CD4-positive, CD25-positive, alpha-beta regulatory T cell (primary cell): Measurements from ENCODE around the gene MALT1. TPM values are rescaled to one million over a fixed set of nuclear protein-coding genes. Genes with fewer than 3 reads are reported as not detected.
A peak's percentile ranks its signal among the peaks of the same experiment; 100 is the strongest.

Experiments used
- ATAC-seq, 2 donors: fragments of 150-1000 bp; cut with Tn5 transposase; one replicate each; pipeline ENCODE4 v1.10.0; 2021; ENCODE audit warnings: low read depth in 2 of 2, moderate number of reproducible peaks in 2 of 2, moderate library complexity in 1 of 2
- DNase-seq, 3 donors: peaks; one replicate each; pipeline versions ENCODE4 v3.0.0 to v3.0.0-alpha.2; 2012 to 2022; ENCODE audit warnings: mixed read lengths in 1 of 3
- H3K27ac ChIP-seq: one replicate; pipeline ENCODE4 v1.7.0; 2013; ENCODE audit warnings: mild to moderate bottlenecking, low read length; ENCODE audit not compliant: insufficient read depth, poor library complexity, severe bottlenecking
- H3K27me3 ChIP-seq: one replicate; pipeline ENCODE4 v1.7.0; 2013; ENCODE audit warnings: low read length; ENCODE audit not compliant: control insufficient read depth, insufficient read depth
- H3K36me3 ChIP-seq: one replicate; pipeline ENCODE4 v1.7.0; 2013; ENCODE audit warnings: mild to moderate bottlenecking, low read length, moderate library complexity; ENCODE audit not compliant: control insufficient read depth, insufficient read depth
- H3K4me1 ChIP-seq: 2 replicates; pipeline ENCODE4 v1.7.0; 2013; ENCODE audit warnings: mild to moderate bottlenecking, low read length; ENCODE audit not compliant: insufficient read depth, control insufficient read depth, poor library complexity, severe bottlenecking
- H3K4me3 ChIP-seq: one replicate; pipeline ENCODE4 v1.7.0; 2013; ENCODE audit warnings: low read depth, mild to moderate bottlenecking, low read length, moderate library complexity
- H3K9me3 ChIP-seq, 2 experiments: 1 replicate in 1 of 2; 2 replicates in 1 of 2; pipeline ENCODE4 v1.7.0; 2013; ENCODE audit warnings: low read length in 2 of 2, mild to moderate bottlenecking in 1 of 2, moderate library complexity in 1 of 2; ENCODE audit not compliant: control insufficient read depth in 2 of 2
- H3K27ac Mint-ChIP-seq, 3 donors: one replicate each; pipeline ENCODE4 v1.8.0; 2020 to 2022; ENCODE audit warnings: mild to moderate bottlenecking in 3 of 3, mixed read lengths in 3 of 3, moderate library complexity in 2 of 3
- H3K27me3 Mint-ChIP-seq: one replicate; pipeline ENCODE4 v1.8.0; 2022; ENCODE audit warnings: mild to moderate bottlenecking, mixed read lengths
- H3K36me3 Mint-ChIP-seq: one replicate; pipeline ENCODE4 v1.8.0; 2020; ENCODE audit warnings: mixed read lengths
- H3K4me1 Mint-ChIP-seq, 4 donors: one replicate each; pipeline ENCODE4 v1.8.0; 2020 to 2022; ENCODE audit warnings: mixed read lengths in 4 of 4, mild to moderate bottlenecking in 1 of 4
- H3K4me3 Mint-ChIP-seq, 4 donors: one replicate each; pipeline ENCODE4 v1.8.0; 2020 to 2022; ENCODE audit warnings: mild to moderate bottlenecking in 4 of 4, mixed read lengths in 4 of 4, moderate library complexity in 3 of 4
- H3K9me3 Mint-ChIP-seq, 7 donors: one replicate each; pipeline ENCODE4 v1.8.0; 2020 to 2022; ENCODE audit warnings: mixed read lengths in 7 of 7, mild to moderate bottlenecking in 3 of 7, moderate library complexity in 2 of 7
- polyA plus RNA-seq, 4 donors: library from polyadenylated mRNA; unstranded; fragments of 300-500 nt; fragmentation: Illumina TruSeq; gene quantifications; one replicate each; pipeline ENCODE4 v1.2.3, GENCODE V29; 2021
- total RNA-seq: library from RNA; stranded (reverse); gene quantifications from one replicate; pipeline ENCODE4 v1.2.3, GENCODE V29; 2022

Gene MALT1
- total and polyA plus RNA-seq, 5 donors from 2014 or later = 39.4 to 99.0 (median 47.4) TPM

DNA sequence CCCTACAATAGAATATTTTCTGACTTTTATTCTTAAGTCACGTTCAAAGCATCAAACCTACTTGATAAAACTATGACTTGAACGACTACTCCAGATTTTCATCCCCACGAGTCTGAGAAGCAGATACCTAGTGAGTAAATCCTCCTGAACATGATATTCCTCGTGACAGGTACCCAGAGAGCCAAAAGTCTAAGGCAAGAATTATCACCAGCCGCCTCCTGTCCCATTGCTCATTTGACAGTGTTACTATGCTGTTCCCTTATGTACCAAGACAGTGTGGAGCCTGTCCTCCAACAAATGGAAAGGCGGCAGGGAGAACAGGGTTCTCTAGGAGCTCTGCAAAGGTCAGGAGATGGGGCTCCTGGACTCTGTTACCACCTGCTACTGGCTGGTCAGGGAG, 34.1 kb upstream of the MALT1 start:
- no peaks in the 10 kb centered on the region for H3K9me3 ChIP-seq
- no peak overlapping the region for H3K27ac Mint-ChIP-seq
- H3K4me1 ChIP-seq = peaks cover 19% of the 10 kb centered on the region
- H3K4me3 ChIP-seq = no peak overlapping the region
- no peak overlapping the region for H3K27ac ChIP-seq
- no peaks in the 10 kb centered on the region for H3K36me3 ChIP-seq
- H3K9me3 Mint-ChIP-seq = peaks cover 0 to 2% (median 0%) of the 10 kb centered on the region in 7 donors
- DNase-seq (no peak), ATAC-seq (no peak)
- H3K27me3 Mint-ChIP-seq = no peaks in the 10 kb centered on the region
- no peaks in the 10 kb centered on the region for H3K36me3 Mint-ChIP-seq
- peaks cover 12 to 24% (median 16%) of the 10 kb centered on the region in 4 donors for H3K4me1 Mint-ChIP-seq
- H3K27me3 ChIP-seq = no peaks in the 10 kb centered on the region
- no peak overlapping the region for H3K4me3 Mint-ChIP-seq

DNA sequence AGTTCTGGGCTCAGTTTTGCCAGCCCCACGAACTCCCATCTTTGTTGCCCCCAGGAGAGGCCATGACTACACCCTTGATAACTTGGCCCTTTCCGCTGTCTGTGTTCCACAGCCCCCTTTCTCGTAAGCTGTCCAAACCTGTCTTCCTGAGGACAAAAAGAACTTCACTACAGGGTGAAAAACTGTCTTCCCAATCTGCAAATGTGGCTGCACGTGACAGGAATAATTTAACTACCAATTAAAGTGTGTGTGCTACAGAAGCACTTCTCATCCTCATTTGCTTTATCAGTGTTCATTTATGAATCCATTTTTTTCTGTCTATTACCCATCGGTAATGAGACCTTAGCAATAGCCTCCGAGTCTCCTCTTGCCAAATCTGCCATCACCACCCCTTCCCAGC, 33.3 kb upstream of the MALT1 start:
- Mint-ChIP-seq H3K4me3 (no peak overlapping the region), H3K9me3 (peaks cover 0 to 2% (median 0%) of the 10 kb centered on the region in 7 donors), H3K4me1 (peaks cover 12 to 24% (median 16%) of the 10 kb centered on the region in 4 donors), H3K27ac (no peak overlapping the region), H3K27me3 (no peaks in the 10 kb centered on the region), H3K36me3 (no peaks in the 10 kb centered on the region)
- Histone ChIP-seq H3K36me3 (no peaks in the 10 kb centered on the region), H3K4me3 (no peak overlapping the region), H3K9me3 (no peaks in the 10 kb centered on the region), H3K27me3 (no peaks in the 10 kb centered on the region), H3K27ac (no peak overlapping the region), H3K4me1 (peaks cover 19% of the 10 kb centered on the region)
- ATAC-seq (no peak), DNase-seq (no peak)

DNA sequence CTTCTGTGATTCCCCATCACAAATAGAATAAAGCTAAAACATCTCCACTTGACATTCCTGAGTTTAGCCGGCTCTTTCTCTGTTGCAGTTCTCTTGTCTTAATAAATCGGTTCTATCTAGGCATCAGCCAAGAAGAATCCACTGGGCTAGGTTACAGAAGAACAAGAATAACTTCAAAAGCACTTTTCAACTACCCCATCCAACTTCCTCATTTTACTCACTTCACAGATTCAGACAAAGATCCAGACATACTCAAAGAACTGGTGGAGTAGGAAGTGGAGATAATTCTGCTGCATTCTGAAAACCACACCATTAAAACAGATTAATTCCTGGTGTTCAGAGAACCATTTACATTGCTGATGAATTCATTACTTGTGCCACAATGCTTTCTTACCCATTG, 32.8 kb upstream of the MALT1 start:
- Mint-ChIP-seq H3K9me3 (peaks cover 0 to 2% (median 0%) of the 10 kb centered on the region in 7 donors), H3K27ac (no peak overlapping the region), H3K4me3 (no peak overlapping the region), H3K27me3 (no peaks in the 10 kb centered on the region), H3K4me1 (peaks cover 12 to 24% (median 16%) of the 10 kb centered on the region in 4 donors), H3K36me3 (no peaks in the 10 kb centered on the region)
- no peaks in the 10 kb centered on the region for H3K36me3 ChIP-seq
- DNase-seq (no peak), ATAC-seq (peak in 1 of 2 donors; percentile 18)
- H3K9me3 ChIP-seq = no peaks in the 10 kb centered on the region
- peaks cover 19% of the 10 kb centered on the region for H3K4me1 ChIP-seq
- H3K27me3 ChIP-seq = no peaks in the 10 kb centered on the region
- H3K27ac ChIP-seq = no peak overlapping the region
- H3K4me3 ChIP-seq = no peak overlapping the region

DNA sequence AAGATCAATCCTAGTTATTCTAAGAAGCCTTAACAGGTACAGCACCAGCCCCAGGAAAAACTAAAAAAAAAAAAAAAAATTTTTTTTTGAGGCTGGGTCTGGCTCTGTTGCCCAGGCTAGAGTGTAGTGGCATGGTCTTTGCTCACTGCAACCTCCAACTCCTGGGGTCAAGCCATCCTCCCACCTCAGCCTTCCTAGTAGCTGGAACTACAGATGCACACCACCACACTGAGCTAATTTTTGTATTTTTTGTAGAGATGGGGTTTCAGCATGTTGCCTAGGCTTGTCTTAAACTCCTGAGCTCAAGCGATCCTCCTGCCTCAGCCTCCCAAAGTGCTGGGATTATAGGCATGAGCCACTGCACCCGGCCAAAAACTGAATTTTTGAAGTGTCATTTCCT, 32.0 kb upstream of the MALT1 start:
- Mint-ChIP-seq H3K27ac (no peak overlapping the region), H3K4me3 (no peak overlapping the region), H3K9me3 (peaks cover 0 to 2% (median 0%) of the 10 kb centered on the region in 7 donors), H3K27me3 (no peaks in the 10 kb centered on the region), H3K4me1 (peaks cover 12 to 20% (median 16%) of the 10 kb centered on the region in 4 donors), H3K36me3 (no peaks in the 10 kb centered on the region)
- ATAC-seq (no peak), DNase-seq (no peak)
- H3K4me3 ChIP-seq = no peak overlapping the region
- peaks cover 19% of the 10 kb centered on the region for H3K4me1 ChIP-seq
- no peaks in the 10 kb centered on the region for H3K9me3 ChIP-seq
- no peaks in the 10 kb centered on the region for H3K36me3 ChIP-seq
- no peak overlapping the region for H3K27ac ChIP-seq
- no peaks in the 10 kb centered on the region for H3K27me3 ChIP-seq

DNA sequence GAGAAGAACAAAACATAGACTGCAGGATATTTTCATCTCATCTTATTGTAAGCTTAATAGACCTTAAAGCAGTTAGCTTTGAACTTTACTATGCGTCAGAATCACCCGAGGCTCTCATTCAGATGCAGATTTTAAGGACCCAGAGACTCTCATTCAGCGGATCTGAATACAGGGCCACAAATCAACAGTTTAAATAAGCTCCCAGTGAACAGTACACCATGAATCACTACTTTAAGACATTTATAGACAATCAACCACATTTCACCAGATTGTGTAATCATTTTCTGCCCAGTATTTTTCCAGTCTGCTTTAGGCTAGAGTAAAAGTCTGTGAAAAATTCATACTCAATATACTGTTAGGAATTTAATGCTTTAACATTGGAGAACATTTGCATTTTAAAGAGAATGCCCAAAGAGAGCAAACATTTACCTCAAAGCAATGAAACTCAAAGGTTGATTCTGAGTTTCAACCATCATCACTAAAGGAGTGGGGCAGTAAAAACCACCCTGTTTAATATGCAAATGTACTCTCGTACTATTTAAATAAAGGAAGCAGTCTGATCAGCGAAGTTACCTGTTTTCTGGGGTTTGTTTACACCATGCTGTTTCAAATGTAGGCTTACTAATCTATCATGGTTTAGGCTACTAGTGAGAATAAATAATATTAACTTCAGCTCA, 31.4 kb upstream of the MALT1 start:
- H3K4me1 Mint-ChIP-seq = peaks cover 12 to 18% (median 16%) of the 10 kb centered on the region in 4 donors
- Histone ChIP-seq H3K27ac (peak overlapping the region; percentile 44), H3K36me3 (no peaks in the 10 kb centered on the region), H3K4me3 (peak overlapping the region; percentile 49), H3K9me3 (no peaks in the 10 kb centered on the region), H3K4me1 (peaks cover 19% of the 10 kb centered on the region), H3K27me3 (no peaks in the 10 kb centered on the region)
- peak overlapping the region in 1 of 3 donors; percentile 46 for H3K27ac Mint-ChIP-seq
- peaks cover 0 to 2% (median 0%) of the 10 kb centered on the region in 7 donors for H3K9me3 Mint-ChIP-seq
- peak overlapping the region in 2 of 4 donors; percentile 1 to 24 for H3K4me3 Mint-ChIP-seq
- DNase-seq = peak in 2 of 3 donors; percentile 17 to 41
- peak; percentile 43 to 63 for ATAC-seq
- H3K27me3 Mint-ChIP-seq = no peaks in the 10 kb centered on the region
- H3K36me3 Mint-ChIP-seq = no peaks in the 10 kb centered on the region

DNA sequence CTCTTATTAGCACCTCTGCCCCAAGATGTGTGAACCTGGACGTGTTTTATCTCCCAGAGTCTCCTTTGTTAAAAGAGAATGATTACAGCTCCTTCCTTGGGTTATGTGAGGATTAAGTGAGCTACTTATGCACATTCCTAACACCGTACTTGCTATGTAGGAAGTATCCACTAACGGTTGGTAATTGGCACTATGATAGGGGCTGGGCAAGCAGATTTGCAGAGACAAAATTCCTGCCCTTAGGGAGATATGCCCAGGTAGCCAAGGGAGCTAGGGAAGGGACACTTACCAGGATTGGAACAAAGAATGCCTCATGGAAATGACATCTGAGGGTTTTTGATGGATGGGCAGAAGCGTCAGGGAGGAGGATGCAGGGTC, 30.8 kb upstream of the MALT1 start:
- H3K27me3 Mint-ChIP-seq = no peaks in the 10 kb centered on the region
- H3K9me3 Mint-ChIP-seq = peaks cover 0 to 2% (median 0%) of the 10 kb centered on the region in 7 donors
- Histone ChIP-seq H3K9me3 (no peaks in the 10 kb centered on the region), H3K4me1 (peaks cover 19% of the 10 kb centered on the region), H3K27ac (peak overlapping the region; percentile 44), H3K27me3 (no peaks in the 10 kb centered on the region), H3K36me3 (no peaks in the 10 kb centered on the region), H3K4me3 (peak overlapping the region; percentile 49)
- peaks cover 12 to 18% (median 16%) of the 10 kb centered on the region in 4 donors for H3K4me1 Mint-ChIP-seq
- no peak overlapping the region for H3K27ac Mint-ChIP-seq
- DNase-seq = no peak
- ATAC-seq = no peak
- no peaks in the 10 kb centered on the region for H3K36me3 Mint-ChIP-seq
- no peak overlapping the region for H3K4me3 Mint-ChIP-seq

DNA sequence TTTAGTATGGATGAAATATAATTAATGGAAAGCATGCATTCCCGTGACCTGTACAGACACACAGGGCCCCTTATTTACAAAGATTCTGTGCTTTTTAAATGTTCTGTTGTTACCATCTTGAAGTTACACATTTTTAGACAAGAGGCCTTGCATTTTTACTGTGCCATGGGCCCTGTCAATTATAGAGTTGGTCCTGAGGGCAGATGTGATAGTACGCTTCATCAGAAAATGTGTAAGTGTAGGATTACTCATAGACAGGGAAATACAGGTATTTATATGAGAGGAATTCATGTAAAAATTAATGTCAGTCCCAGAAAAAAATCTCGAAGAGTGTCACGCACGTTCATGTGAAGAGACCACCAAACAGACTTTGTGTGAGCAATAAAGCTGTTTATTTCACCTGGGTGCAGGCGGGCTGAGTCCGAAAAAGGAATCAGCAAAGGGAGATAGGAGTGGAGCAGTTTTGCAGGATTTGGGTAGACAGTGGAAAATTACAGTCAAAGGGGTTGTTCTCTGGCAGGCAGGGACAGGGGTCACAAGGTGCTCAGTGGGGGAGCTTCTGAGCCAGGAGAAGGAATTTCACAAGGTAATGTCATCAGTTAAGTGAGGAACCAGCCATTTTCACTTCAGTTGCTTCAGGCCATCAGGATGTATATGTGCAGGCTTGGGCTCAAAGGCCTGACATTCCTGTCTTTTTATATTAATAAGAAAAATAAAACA, 30.2 kb upstream of the MALT1 start:
- H3K9me3 ChIP-seq = no peaks in the 10 kb centered on the region
- Mint-ChIP-seq H3K9me3 (peaks cover 0 to 2% (median 0%) of the 10 kb centered on the region in 7 donors), H3K4me3 (no peak overlapping the region), H3K4me1 (peaks cover 8 to 14% (median 10%) of the 10 kb centered on the region in 4 donors), H3K27me3 (no peaks in the 10 kb centered on the region), H3K36me3 (no peaks in the 10 kb centered on the region), H3K27ac (no peak overlapping the region)
- H3K27ac ChIP-seq = no peak overlapping the region
- H3K4me3 ChIP-seq = no peak overlapping the region
- DNase-seq (no peak), ATAC-seq (no peak)
- peaks cover 14% of the 10 kb centered on the region for H3K4me1 ChIP-seq
- H3K27me3 ChIP-seq = no peaks in the 10 kb centered on the region
- no peaks in the 10 kb centered on the region for H3K36me3 ChIP-seq
